GM12872 (cell line): ENCODE measurements around the gene LRCH1.

ENCODE experiments used
- TF ChIP-seq, protein P1 (sequence below): IDR thresholded peaks from 3 replicates; pipeline ENCODE4 v1.5.1; 2011; ENCODE audit warnings: low read depth, mild to moderate bottlenecking, low read length, moderate library complexity; ENCODE audit not compliant: insufficient read depth

Gene LRCH1

DNA sequence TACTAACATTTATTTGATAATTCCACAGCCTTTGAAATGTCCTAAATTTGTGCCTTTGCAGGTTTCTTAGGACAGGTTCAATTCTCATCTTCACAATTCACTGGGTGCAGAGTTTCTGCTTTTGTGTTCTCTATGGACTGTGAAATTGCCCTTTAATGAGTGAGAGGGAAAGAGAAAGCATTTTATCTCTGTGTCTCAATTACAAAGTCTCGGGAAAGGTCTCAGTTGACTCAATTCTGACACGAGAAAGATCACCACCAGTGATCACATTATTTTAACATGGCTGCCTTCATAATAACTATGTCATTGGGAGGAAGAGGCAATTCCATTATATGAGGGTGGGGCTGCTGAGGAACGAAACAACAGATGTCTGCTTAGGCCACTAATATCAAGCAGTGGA, 26.2 kb upstream of the LRCH1 start:
- TF ChIP-seq, protein P1, sequence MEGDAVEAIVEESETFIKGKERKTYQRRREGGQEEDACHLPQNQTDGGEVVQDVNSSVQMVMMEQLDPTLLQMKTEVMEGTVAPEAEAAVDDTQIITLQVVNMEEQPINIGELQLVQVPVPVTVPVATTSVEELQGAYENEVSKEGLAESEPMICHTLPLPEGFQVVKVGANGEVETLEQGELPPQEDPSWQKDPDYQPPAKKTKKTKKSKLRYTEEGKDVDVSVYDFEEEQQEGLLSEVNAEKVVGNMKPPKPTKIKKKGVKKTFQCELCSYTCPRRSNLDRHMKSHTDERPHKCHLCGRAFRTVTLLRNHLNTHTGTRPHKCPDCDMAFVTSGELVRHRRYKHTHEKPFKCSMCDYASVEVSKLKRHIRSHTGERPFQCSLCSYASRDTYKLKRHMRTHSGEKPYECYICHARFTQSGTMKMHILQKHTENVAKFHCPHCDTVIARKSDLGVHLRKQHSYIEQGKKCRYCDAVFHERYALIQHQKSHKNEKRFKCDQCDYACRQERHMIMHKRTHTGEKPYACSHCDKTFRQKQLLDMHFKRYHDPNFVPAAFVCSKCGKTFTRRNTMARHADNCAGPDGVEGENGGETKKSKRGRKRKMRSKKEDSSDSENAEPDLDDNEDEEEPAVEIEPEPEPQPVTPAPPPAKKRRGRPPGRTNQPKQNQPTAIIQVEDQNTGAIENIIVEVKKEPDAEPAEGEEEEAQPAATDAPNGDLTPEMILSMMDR: no peak

DNA sequence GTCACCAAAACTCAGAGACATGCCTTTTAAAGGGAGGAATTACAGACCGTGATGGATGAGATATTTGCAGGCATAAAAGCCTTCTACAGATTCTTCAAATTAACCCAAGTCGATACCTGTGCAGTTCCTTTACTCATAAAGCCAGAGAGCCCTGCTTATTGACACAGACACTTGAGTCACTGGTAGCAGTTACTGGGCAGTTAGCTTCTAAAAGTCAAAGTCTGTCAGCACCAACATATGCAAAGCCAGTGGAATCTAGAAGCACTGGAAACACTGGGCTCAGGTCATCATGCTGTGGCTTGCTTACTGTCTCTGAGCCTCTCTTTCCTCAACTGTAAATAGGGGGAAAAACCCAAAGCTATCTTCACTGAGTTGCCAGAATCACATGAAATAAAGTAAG, 25.7 kb upstream of the LRCH1 start:
- TF ChIP-seq, protein P1: no peak

DNA sequence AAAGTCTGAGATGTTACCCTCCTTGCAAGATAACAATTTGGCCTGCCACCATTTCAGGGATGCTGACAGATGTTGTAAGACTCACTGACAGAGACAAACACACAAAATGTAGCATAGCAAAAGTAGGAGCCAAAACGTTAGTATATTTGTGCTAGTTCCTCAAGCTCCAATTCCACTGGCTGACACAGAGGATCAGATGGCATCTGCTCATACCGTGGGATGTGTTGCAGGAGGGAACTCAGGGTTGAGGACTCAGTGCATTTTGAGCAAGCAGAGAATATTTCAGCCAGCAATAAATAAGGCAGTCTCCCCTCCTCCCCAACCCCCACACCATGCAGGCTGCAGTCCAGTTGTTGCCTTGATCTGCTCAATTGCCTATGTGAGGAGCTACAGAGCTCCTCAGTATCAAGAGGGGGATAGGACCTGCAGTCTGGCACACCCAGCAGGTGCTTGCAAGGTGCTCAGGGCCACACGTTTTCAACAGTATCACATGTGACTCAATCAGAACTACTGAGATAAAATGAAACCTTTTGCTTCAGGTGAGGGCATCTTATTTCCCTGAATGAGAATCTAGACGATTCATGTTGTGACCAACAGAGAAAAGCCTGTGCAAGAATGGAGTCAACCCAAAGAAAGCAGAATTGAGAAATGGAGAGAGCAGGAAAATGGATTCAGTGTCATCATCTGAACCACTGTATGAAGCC, 23.6 kb upstream of the LRCH1 start:
- TF ChIP-seq, protein P1: no peak

DNA sequence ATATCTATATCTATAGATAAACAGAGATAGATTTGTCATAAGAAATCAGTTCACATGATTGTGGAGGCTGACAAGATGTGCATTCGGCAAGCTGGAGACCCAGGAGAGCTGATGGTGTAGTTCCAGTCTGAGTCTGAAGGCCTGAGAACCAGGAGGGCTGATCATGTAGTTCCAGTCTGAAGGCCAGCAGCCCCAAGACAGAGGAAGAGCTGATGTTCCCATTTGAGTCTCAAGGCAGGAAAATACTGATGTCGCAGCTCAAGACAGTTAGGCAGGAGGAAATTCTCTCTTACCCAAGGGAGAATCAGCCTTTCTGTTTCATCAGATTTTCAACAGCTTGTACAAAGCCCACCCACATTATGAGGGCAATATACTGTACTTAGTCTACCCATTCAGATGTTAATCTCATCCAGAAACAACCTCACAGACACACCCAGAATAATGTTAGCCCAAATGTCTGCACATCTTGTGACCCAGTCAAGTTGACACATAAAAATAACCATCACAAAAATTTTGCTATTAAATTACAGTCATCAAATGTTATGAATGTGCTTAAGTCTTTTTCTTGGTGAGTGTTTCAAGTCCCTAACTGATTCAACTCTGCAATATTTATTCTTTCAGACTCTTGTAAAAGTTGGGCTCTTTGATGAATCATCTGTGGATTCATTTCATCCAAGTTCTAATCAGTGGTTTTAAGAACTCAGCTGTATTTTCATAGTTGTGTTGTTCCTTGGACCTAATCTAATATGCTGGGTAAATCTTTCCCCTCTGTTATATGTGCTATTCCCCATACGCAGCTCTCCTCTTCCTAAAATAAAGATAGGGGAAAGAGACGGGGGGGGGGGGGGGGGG, 22.7 kb upstream of the LRCH1 start:
- TF ChIP-seq, protein P1: no peak

DNA sequence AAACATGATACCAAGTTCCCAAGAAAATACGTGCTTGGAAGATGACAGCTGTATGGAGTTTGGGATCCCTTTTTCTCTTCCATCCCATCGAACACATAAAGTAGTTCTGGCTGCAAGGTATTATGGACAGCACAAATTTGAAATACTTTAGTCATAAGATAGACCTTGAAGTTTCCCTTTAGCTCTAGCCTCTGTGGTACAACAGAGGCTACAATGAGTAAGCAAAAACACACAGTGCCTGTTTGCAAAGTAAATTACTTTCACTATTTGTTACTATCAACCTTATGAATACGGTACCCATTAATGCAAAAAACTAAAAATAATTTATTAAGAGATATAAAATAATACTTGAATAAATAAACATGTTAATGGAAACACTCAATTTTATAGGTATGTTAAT, 21.0 kb upstream of the LRCH1 start:
- TF ChIP-seq, protein P1: no peak

DNA sequence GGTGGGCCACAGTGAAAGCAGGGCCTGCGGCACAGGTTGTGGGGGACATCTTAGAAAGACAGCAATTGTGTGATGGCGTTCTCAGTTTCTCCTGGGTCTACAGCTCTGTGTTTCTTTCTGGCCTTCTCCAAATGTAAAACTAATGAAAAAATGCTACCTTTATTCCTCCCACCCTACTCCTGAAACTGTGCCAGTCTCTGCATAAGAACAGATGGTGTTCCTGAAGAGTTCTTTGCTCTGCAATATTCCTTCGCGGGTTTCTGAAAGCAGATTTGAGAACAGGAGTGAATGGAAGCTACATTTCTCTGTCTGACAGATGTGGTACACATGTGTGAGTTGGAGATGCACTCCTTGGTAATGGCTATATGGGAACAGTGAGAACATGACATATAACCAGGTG, 18.0 kb upstream of the LRCH1 start:
- TF ChIP-seq, protein P1: no peak

DNA sequence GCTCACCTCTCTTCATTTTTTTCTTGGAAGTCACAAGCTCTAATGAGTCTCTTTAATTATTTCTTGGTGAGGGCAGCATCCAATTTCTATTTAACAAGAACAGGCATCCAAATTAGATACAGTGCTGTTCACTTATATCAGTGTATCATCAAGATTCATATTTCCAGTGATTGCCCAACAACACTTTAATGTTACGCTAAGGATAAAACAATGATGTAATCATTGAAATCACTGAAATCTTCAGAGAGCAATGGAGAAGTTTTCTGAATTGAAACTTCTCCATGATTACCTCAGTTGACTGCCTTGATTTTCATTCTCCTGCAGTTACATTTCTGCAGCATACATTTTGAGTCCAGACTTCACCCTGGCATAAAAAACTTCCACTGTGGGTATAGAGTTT, 17.1 kb upstream of the LRCH1 start:
- TF ChIP-seq, protein P1: no peak
